HepG2 (cell line): ENCODE results near the gene SLC6A12. TPM values are rescaled to one million over a fixed set of nuclear protein-coding genes. Genes with fewer than 3 reads are reported as not detected.

Experiments
- ATAC-seq: fragments of 200-7000 bp; cut with Tn5 transposase; 3 replicates; pipeline ENCODE4 v1.9.1; 2020; ENCODE audit warnings: mild to moderate bottlenecking, moderate library complexity
- BruUV-seq: library from RNA; stranded (reverse); fragments of 400-500 nt; replicated peaks from 2 replicates; lab custom pipeline; 2021; lab: Mats Ljungman, UMichigan
- CTCF ChIA-PET: fragments of 300-600 bp; formaldehyde crosslinking; extraction: SDS; loops from one replicate; lab custom pipeline; 2021; ENCODE audit warnings: low total read pairs, inconsistent platforms, low intra/inter-chr PET ratio; lab: Yijun Ruan, JAX
- POLR2A ChIA-PET: fragments of 350-600 bp; sonication (Branson Sonifier 250); formaldehyde crosslinking; loops from one replicate; lab custom pipeline; 2020; ENCODE audit warnings: antibody characterized with exemption, inconsistent platforms; lab: Yijun Ruan, JAX
- DNase-seq: peaks from one replicate; pipeline ENCODE4 v3.0.0-alpha.2; 2015; ENCODE audit warnings: low spot score
- FAIRE-seq: peaks from 3 replicates; lab custom pipeline; 2011; peaks lifted over from hg19 to GRCh38; lab: Jason Lieb, UNC
- H2AFZ ChIP-seq: one replicate; pipeline ENCODE4 v1.6.1; 2011; ENCODE audit warnings: low read length, inconsistent platforms
- H3K27ac ChIP-seq: fragments of 300-600 bp; 3 replicates; pipeline ENCODE4 v1.8.0; 2011; ENCODE audit warnings: mixed run types, mild to moderate bottlenecking, mixed read lengths, low read length, inconsistent platforms; ENCODE audit not compliant: insufficient read depth; ENCODE audit errors: extremely low read length
- H3K27me3 ChIP-seq, 2 experiments: fragments of 200-600 bp in 1 of 2; 2 replicates in 1 of 2; 3 replicates in 1 of 2; pipeline versions ENCODE4 v1.6.0 to v1.8.0; 2011; ENCODE audit warnings: low read length in 2 of 2, mild to moderate bottlenecking in 2 of 2, moderate library complexity in 2 of 2, inconsistent platforms in 1 of 2; ENCODE audit not compliant: insufficient read depth in 2 of 2, control insufficient read depth in 1 of 2
- H3K36me3 ChIP-seq, 2 experiments: fragments of 200-600 bp in 1 of 2; replicated peaks in 1 of 2; 2 replicates in 1 of 2; 3 replicates in 1 of 2; pipeline versions ENCODE4 v1.5.1 to v1.8.0; 2011; ENCODE audit warnings: low read length in 2 of 2, inconsistent platforms in 1 of 2; ENCODE audit not compliant: insufficient read depth in 2 of 2, control insufficient read depth in 1 of 2
- H3K4me1 ChIP-seq: 2 replicates; pipeline ENCODE4 v1.5.1; 2012; ENCODE audit warnings: low read length, inconsistent platforms; ENCODE audit not compliant: insufficient read depth
- H3K4me2 ChIP-seq: 2 replicates; pipeline ENCODE4 v1.6.0; 2011; ENCODE audit warnings: low read depth, low read length, inconsistent platforms
- H3K4me3 ChIP-seq, 3 experiments: fragments of 200-600 bp in 1 of 3; sonication (generic), shearing (Covaris generic) in 1 of 3; replicated peaks in 1 of 3; 2 replicates each; pipeline ENCODE4 v1.5.1; 2011 to 2016; ENCODE audit warnings: low read length in 3 of 3, inconsistent platforms in 2 of 3, low read depth in 2 of 3, mild to moderate bottlenecking in 2 of 3, control low read depth in 1 of 3, mixed read lengths in 1 of 3; ENCODE audit not compliant: insufficient read depth in 1 of 3
- H3K79me2 ChIP-seq: one replicate; pipeline ENCODE4 v1.6.1; 2011; ENCODE audit warnings: low read length, inconsistent platforms; ENCODE audit not compliant: insufficient read depth
- H3K9ac ChIP-seq: 2 replicates; pipeline ENCODE4 v1.6.0; 2011; ENCODE audit warnings: mild to moderate bottlenecking, low read depth, low read length, inconsistent platforms; ENCODE audit not compliant: insufficient read depth
- H3K9me3 ChIP-seq: 2 replicates; pipeline ENCODE4 v1.5.1; 2012; ENCODE audit warnings: mild to moderate bottlenecking, low read length
- H4K20me1 ChIP-seq: 2 replicates; pipeline ENCODE4 v1.6.0; 2011; ENCODE audit warnings: inconsistent platforms, mild to moderate bottlenecking, low read length, moderate library complexity; ENCODE audit not compliant: insufficient read depth
- CTCF ChIP-seq: sonication (generic); formaldehyde crosslinking; IDR thresholded peaks from 2 replicates; pipeline ENCODE4 v1.5.0; 2020; ENCODE audit warnings: mild to moderate bottlenecking, missing genetic modification reagents, moderate library complexity
- FOSL1 ChIP-seq: sonication (generic); formaldehyde crosslinking; IDR thresholded peaks from 2 replicates; pipeline ENCODE4 v1.9.0; 2021; ENCODE audit warnings: missing genetic modification reagents, borderline replicate concordance
- PATZ1 ChIP-seq: sonication (generic); formaldehyde crosslinking; IDR thresholded peaks from 2 replicates; pipeline ENCODE4 v1.4.0; 2020; ENCODE audit warnings: missing genetic modification reagents
- RFX3 ChIP-seq: IDR thresholded peaks from 2 replicates; pipeline ENCODE4 v1.6.1; 2016; ENCODE audit warnings: missing biosample characterization, missing genetic modification reagents
- SMC3 ChIP-seq: IDR thresholded peaks from 2 replicates; pipeline ENCODE4 v1.6.1; 2011; ENCODE audit warnings: low read length, improper control_type of control experiment
- XRCC5 ChIP-seq: fragments of 200-400 bp; formaldehyde crosslinking; optimal IDR thresholded peaks from 2 replicates; pipeline ENCODE3; 2017; ENCODE audit warnings: mild to moderate bottlenecking, low read length
- ZNF281 ChIP-seq: sonication (generic); formaldehyde crosslinking; IDR thresholded peaks from 2 replicates; pipeline ENCODE4 v1.4.0; 2020; ENCODE audit warnings: missing genetic modification reagents, borderline replicate concordance
- ZNF496 ChIP-seq: sonication (generic); formaldehyde crosslinking; IDR thresholded peaks from 2 replicates; pipeline ENCODE4 v1.8.1; 2023; ENCODE audit warnings: mild to moderate bottlenecking, moderate library complexity, missing genetic modification reagents; ENCODE audit not compliant: insufficient replicate concordance
- WGBS: methylation state at CpG from one replicate; pipeline ENCODE4 v1.1.6; 2017; ENCODE audit warnings: low lambda C conversion rate; 5-methylcytosine and 5-hydroxymethylcytosine counted together
- in situ Hi-C: cut with HindIII; loops from 2 replicates; pipeline ENCODE4 v1.10.0; 2017; ENCODE audit warnings: low pct_unique_long_range_greater_than_20kb; ENCODE audit not compliant: extremely low pct_ligation_motif_present
- intact Hi-C: fragments of 100-400 bp; cut with micrococcal nuclease; formaldehyde crosslinking; loops from one replicate; pipeline ENCODE4 v1.10.0; 2022; ENCODE audit not compliant: unreplicated experiment
- polyA plus RNA-seq, 8 experiments: library from polyadenylated mRNA; depleted of rRNA in 3 of 8; stranded (reverse) in 7 of 8; unstranded in 1 of 8; fragments of >200 nt; fragmentation: Illumina TruSeq in 4 of 8; extraction: Trizol in 4 of 8; gene quantifications; 2 replicates each; pipeline versions ENCODE4 v1.2.1 to v1.2.3, GENCODE V29; 2011 to 2016; ENCODE audit warnings: low read depth in 4 of 8, missing spikeins in 1 of 8, mixed read lengths in 1 of 8; ENCODE audit not compliant: insufficient read depth in 1 of 8
- total RNA-seq, 5 experiments: library from RNA; depleted of rRNA; stranded (reverse); fragments of >200 nt; fragmentation: Illumina TruSeq; extraction: Trizol; gene quantifications; 2 replicates each; pipeline ENCODE4 v1.2.3, GENCODE V29; 2016; ENCODE audit warnings: low read depth in 1 of 5

Gene SLC6A12
- total and polyA plus RNA-seq, 2 of the 13 experiments (the other 11 are each of a cell fraction or from before 2014, with no cell fraction given), result 3.7 to 18.8 TPM

- no TSS peak for BruUV-seq
- Histone ChIP-seq H3K79me2 (no peaks in the 10 kb centered on the region), H3K4me2 (0 out of 2 replicates have a peak overlapping the region, but pooled peaks have one; percentile 52), H2AFZ (no peak overlapping the region), H4K20me1 (no peaks in the 10 kb centered on the region), H3K9me3 (no peaks in the 10 kb centered on the region), H3K27ac (no peak overlapping the region), H3K27me3 (no peaks in the 10 kb centered on the region), H3K4me3 (no peak overlapping the region), H3K4me1 (peaks cover 53% of the 10 kb centered on the region), H3K36me3 (no peaks in the 10 kb centered on the region), H3K9ac (no peak overlapping the region)
- POLR2A ChIA-PET, result interaction anchor here (1.2 kb wide), 1 partner anchor 17 kb away, joined by 3 read pairs; no protein-coding TSS in a partner anchor
- WGBS, result 58% methylated on average over 10 of the region's 10 CpGs
- ATAC-seq, result peak; percentile 27; the same call in 2 of the 3 replicates
- CTCF ChIA-PET, result no interaction called here
- TF ChIP-seq ZNF496 (CRISPR knock-in tag) (no peak), PATZ1 (CRISPR knock-in tag) (0 out of 2 replicates have a peak, but pooled peaks have one; percentile 30), ZNF281 (CRISPR knock-in tag) (0 out of 2 replicates have a peak, but pooled peaks have one; percentile 29), RFX3 (CRISPR knock-in tag) (no peak), XRCC5 (peak; percentile 27), SMC3 (no peak), FOSL1 (CRISPR knock-in tag) (no peak), CTCF (0 out of 2 replicates have a peak, but pooled peaks have one; percentile 6)
- in situ Hi-C loops, result no loop called here
- DNase-seq, result no peak
- FAIRE-seq, result no peak
- intact Hi-C loops, result no loop called here
Observed at GRCh38 chr12:254039-254438, 40.1 kb upstream of the SLC6A12 start.
